ENCODE measurements around the gene COPA. TPM values are rescaled to one million over a fixed set of nuclear protein-coding genes. Genes with fewer than 3 reads are reported as not detected.

COPA gene
- total RNA-seq, 1 experiment from 2014 or later, result 107 TPM

DNA sequence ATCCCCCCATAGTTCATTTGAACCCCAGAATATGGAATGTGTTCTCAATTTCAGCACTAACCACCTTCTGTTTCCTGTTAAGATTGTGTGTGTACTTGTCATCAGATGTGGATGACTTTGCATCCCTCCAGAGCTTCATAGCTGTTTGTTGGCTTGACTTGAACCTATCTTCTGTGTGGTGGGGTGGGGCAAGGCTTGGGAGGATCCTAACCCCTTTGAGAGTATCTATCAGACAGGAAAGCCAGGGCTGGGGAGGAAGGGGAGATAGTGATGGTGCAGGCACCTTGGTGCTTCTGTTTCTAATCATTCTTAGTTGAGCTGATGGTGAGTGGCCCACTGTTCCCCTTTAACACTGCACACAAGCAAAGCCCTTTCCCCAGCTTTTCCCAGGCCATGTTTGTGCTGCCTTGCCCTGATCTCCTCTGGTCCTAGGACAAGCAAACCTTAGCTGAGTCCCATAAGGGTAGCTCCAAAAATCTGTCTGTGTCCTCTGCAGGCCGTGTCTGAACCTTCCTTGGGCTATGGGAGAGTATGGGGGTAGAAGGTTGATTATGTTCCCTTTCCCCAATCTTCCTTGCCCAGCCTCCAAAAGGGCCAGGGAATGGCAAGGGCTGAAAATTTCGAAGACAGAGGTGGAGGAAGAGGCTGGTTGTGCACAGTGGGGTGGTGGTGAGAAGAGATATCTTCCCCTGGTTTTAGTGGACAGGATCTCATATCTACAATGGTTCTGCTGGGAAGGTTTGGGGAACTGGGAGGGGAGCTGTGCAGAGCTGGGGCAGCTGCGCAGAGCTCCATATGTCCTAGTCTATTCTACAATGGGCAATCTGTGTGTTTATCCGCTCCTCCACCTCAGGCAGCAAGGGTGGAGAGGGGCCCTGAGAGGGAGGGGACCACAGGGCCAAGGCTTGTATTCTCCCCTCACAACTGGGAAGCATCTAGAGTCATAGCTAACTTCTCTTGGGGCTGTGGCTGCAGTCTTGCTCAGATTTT, 25.2 kb upstream of the COPA start:
- H3K9me3 ChIP-seq (replicated peaks), result no peaks in the 10 kb centered on the region
- peaks cover 28% of the 10 kb centered on the region for H3K4me1 ChIP-seq
- H3K36me3 ChIP-seq, result no peaks in the 10 kb centered on the region
- no peak overlapping the region for H3K27ac ChIP-seq
- DNase-seq, result peak in 1 of 2 experiments; percentile 60
- peak overlapping the region; percentile 50 for H3K4me3 ChIP-seq
- no peaks in the 10 kb centered on the region for H3K27me3 ChIP-seq

DNA sequence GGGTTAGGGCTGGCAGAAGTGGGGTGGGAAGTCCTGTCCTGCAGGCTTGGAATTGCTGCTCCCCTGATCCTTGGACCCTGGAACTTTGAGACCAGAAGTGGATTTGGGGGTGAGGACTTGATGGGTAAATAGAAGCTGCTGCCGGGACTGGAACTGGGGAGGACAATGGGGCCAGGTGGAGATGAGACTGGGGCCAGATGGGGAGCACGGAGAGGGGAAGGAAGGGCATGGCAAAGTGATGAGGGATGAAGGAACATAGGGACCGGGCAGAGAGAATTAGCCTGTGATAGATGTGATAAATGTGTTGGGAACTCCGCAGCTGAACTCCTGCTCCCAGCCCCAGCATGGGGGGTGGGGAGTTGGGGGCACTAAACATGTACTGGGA, 24.5 kb upstream of the COPA start:
- H3K27me3 ChIP-seq, result no peaks in the 10 kb centered on the region
- peaks cover 32% of the 10 kb centered on the region for H3K4me1 ChIP-seq
- no peaks in the 10 kb centered on the region for H3K36me3 ChIP-seq
- peak overlapping the region; percentile 50; the same call in 1 of the 2 replicates for H3K27ac ChIP-seq
- no peaks in the 10 kb centered on the region for H3K9me3 ChIP-seq (replicated peaks)
- peak overlapping the region; percentile 50 for H3K4me3 ChIP-seq
- no peak for DNase-seq

DNA sequence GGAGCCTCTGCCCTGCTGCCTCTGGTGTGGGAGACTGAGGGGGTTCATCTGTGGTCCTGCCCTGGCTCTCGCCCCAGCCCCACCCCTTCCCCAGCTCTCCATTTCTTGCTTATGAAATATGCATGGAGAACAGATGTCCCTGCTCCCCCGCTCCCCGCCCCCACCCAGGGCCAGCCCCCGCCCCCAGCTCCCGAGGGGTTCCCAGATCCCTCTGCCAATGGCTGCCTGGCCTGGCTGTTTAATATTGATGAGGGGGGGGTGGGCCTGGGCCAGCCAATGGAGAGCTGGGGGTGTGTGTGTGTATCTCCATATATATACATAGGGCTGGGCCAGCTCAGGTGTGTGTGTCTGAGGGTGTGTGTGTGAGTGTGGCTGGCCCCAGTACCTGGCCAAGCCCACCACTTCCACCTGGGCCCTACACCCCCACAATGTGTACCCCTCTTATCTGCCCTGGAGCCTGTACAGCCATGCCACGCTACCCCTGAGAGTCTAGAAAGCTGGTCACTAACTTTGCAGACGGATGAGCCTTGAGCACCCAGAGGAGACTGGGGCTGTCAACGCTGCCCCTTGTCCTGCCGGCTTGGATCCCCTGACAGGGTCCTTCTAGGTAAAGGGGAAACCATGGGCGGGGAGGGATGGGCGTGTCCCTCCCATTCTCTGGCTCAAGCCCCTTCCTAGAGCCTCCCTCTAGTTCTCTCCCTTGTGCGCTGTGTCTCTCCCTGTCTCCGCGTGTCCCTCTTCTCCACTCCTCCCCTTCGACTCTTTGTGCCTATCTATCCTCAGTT, 23.9 kb upstream of the COPA start, which contains the start of gene NHLH1:
NHLH1 (plus strand) TSS at position 341 of the 785 bp plus-strand sequence. CDS start 3,661 bp downstream, outside the sequence.
- DNase-seq, result peak; percentile 86 to 88
- Histone ChIP-seq H3K9me3 (replicated peaks) (no peaks in the 10 kb centered on the region), H3K4me1 (peaks cover 36% of the 10 kb centered on the region), H3K36me3 (no peaks in the 10 kb centered on the region), H3K4me3 (peak within 1 kb of the TSS; percentile 50), H3K27me3 (no peaks in the 10 kb centered on the region), H3K27ac (peak within 1 kb of the TSS; percentile 76)

DNA sequence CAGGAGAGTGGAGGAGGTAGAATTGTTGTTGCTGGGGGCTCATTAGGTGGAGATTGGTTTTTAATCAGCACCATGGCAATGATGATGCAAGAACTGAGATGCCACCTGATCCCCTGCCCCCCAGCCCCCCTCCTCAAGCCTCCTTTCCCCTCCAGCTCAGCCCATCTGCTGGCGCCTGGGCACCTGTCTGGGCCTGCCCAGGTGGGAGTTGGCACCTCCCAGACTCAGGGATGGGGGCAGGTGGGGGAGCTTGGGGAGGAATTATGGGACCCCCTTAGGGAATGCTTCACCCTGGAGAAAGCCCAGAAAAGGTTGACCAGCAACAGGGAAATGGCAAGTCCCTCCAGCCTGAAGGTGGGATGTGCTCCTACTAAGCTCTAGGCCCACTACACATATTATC, 22.3 kb upstream of the COPA start:
- H3K36me3 ChIP-seq, result peaks cover 5% of the 10 kb centered on the region; the same call in 1 of the 2 replicates
- no peaks in the 10 kb centered on the region for H3K27me3 ChIP-seq
- H3K9me3 ChIP-seq (replicated peaks), result no peaks in the 10 kb centered on the region
- DNase-seq, result no peak
- H3K4me3 ChIP-seq, result no peak overlapping the region
- H3K4me1 ChIP-seq, result peaks cover 33% of the 10 kb centered on the region
- no peak overlapping the region for H3K27ac ChIP-seq

DNA sequence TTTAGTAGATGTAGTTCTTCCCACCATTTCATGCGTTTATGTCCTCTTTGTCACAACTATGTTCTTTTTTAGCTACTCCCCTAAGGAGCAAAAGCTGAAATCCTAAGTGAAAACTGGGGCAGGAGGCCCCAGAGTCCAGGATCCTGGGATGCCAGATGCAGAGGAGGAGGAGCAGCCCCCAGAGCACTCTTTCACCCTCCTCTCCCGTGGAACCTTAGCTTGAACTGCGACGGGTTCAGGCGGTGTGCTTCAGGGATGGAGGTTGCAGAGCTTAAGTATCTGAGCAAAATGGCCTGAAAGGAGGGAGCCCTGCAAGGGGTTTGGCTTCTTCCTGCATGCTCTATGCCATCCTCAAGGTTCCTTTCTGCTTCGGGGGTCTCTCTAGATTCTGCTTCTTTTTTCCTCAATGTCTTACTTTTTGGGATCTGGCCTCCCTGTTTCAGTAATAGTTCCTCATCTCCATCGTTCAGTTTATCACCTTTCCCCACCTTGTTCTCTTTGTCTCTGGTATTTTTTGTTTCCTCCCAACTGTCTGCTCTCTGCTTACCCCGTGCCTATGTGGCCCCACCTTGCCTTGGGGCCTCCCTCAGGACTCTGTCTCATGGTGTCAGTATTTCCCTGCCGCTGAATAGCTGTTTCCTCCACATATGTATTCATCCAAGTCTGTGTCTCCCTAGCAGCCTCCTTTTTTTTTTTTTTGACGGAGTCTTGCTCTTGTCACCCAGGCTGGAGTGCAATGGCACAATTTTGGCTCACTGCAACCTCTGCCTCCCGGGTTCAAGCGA, 21.1 kb upstream of the COPA start:
- no peak for DNase-seq
- peaks cover 13% of the 10 kb centered on the region for H3K36me3 ChIP-seq
- peaks cover 33% of the 10 kb centered on the region for H3K4me1 ChIP-seq
- no peaks in the 10 kb centered on the region for H3K27me3 ChIP-seq
- H3K27ac ChIP-seq, result no peak overlapping the region
- no peaks in the 10 kb centered on the region for H3K9me3 ChIP-seq (replicated peaks)
- H3K4me3 ChIP-seq, result no peak overlapping the region

DNA sequence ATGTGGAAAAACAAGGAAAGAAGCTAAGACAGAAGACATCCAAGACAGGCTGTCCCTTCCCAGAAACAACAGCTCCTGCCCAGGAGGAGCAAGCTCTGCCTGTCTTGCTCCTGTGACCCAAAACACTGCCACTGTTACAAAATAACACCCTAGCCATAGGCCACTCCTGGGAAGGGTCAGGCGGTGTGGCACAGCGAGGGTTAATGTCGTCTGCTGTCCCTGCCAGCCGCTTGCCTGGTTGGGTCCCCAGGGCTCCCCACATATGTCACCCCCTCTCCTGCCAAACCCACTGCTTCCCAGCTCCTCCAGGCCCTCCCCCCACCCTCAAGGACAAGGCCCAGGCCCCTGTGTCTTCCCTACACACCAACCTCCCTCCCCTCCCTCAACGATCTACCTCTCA, 20.0 kb upstream of the COPA start:
- no peaks in the 10 kb centered on the region for H3K9me3 ChIP-seq (replicated peaks)
- no peaks in the 10 kb centered on the region for H3K27me3 ChIP-seq
- peaks cover 19% of the 10 kb centered on the region for H3K36me3 ChIP-seq
- peak overlapping the region; percentile 55 for H3K27ac ChIP-seq
- peaks cover 30% of the 10 kb centered on the region for H3K4me1 ChIP-seq
- no peak overlapping the region for H3K4me3 ChIP-seq
- no peak for DNase-seq

DNA sequence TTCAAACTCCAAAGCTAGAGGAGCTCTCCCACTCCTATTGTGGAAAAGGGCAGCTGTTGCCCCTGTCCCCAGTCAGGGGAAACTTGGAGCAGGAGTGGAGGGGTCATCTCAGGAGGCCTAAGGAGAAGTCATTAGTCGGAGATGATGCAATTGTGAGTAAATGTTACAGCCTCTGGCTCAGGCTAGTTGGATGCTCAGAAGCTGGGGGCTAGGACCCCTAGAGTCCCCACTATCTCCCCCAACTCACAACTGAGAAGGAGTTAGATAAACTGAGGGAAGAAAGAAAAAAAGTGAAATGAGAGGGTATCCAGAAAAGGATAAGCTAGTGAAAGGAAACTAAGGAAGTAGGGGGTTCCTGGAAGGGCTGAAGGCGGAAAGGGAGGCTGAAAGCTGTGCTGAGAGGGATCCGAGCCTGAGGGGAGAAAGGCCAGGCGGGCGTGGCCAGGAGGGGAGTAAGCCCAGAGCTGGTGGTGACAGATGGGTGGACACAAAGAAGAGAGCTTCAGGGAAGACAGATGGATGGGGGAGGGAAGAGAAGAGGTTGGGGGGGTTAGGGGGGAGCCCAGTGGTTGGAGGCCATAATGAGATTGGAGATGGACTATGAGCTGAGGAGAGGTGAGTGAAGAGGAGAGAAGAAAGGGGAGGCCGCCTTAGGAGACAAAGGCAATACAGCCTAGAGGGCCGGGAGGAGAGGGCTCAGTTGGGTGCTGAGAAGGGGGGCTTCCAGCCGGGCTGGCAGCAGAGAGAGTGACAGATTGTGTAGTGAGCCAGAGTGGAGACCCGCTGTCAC, 19.3 kb upstream of the COPA start:
- Histone ChIP-seq H3K36me3 (peaks cover 24% of the 10 kb centered on the region), H3K4me3 (no peak overlapping the region), H3K4me1 (peaks cover 30% of the 10 kb centered on the region), H3K9me3 (replicated peaks) (no peaks in the 10 kb centered on the region), H3K27me3 (no peaks in the 10 kb centered on the region), H3K27ac (peak overlapping the region; percentile 55)
- DNase-seq, result peak; percentile 51 to 70

DNA sequence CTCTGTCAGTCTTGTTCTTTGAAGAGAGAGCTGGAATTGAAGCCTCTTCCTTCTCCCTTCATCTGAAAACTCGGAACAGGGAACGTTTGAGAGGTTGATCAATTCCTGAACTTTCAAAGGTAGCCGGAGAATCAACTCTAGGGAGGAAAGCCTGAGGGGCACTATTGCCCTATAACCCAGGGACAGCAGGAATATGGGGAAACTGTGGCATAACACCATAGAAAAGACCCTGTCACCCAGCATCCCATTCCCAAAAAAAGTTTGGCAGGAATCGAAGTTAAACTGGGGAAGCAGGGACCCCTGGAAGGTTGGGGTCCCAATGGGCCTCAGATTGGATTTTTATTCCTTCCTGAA, 18.7 kb upstream of the COPA start:
- no peak overlapping the region for H3K4me3 ChIP-seq
- peaks cover 27% of the 10 kb centered on the region for H3K4me1 ChIP-seq
- H3K36me3 ChIP-seq, result peaks cover 24% of the 10 kb centered on the region
- DNase-seq, result no peak
- no peaks in the 10 kb centered on the region for H3K9me3 ChIP-seq (replicated peaks)
- no peaks in the 10 kb centered on the region for H3K27me3 ChIP-seq
- H3K27ac ChIP-seq, result peak overlapping the region; percentile 55

DNA sequence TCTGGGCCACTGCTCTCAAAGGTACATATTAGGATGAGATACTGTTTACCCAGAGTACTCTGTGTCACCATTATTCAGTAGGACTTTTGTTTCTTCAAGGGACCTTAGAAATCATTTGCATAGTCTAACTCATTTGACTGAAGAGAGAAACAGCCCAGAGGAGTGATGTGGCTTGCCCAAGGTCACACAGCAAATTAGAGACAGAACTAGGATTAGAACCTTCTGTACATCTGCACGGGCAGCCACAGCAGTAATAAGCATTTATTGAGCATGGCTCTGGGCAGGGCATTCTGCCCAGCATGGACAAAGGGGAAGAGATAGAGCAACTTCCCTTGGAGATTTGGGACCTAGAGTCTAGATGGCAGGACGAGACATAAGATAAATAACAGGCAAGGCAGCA, 18.1 kb upstream of the COPA start:
- Histone ChIP-seq H3K4me3 (no peak overlapping the region), H3K4me1 (peaks cover 24% of the 10 kb centered on the region)

DNA sequence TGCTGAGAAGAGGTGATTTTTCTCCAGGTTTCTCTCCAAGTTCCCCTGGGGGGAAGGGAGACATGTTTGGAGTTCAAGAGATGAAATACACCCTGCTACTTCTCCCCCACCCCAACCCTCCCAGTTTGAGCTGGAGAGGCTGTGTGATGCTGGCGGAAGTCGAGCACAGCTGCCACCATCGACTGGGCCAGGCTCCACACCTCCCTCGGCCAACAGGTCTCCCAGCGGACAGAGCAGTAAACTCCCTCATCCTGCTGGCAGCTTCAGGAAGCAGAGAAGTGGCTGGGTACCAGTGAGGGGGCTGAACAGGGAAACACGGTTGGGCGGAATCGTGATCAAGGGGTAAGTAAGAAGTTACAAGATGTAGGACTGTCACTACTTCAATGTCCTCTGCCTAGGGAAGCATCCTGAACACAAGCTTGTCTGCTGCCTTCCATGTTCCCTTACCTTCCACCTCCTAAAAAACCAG, 17.2 kb upstream of the COPA start:
- H3K9me3 ChIP-seq (replicated peaks), result no peaks in the 10 kb centered on the region
- H3K4me1 ChIP-seq, result peaks cover 18% of the 10 kb centered on the region
- H3K27me3 ChIP-seq, result no peaks in the 10 kb centered on the region
- no peak overlapping the region for H3K4me3 ChIP-seq
- H3K36me3 ChIP-seq, result peaks cover 34% of the 10 kb centered on the region
- no peak for DNase-seq
- H3K27ac ChIP-seq, result no peak overlapping the region

More for the DNA sequence above, 18.1 kb upstream of the COPA start:
- DNase-seq, result no peak
- Histone ChIP-seq H3K36me3 (peaks cover 27% of the 10 kb centered on the region), H3K9me3 (replicated peaks) (no peaks in the 10 kb centered on the region), H3K27me3 (no peaks in the 10 kb centered on the region), H3K27ac (no peak overlapping the region)

DNA sequence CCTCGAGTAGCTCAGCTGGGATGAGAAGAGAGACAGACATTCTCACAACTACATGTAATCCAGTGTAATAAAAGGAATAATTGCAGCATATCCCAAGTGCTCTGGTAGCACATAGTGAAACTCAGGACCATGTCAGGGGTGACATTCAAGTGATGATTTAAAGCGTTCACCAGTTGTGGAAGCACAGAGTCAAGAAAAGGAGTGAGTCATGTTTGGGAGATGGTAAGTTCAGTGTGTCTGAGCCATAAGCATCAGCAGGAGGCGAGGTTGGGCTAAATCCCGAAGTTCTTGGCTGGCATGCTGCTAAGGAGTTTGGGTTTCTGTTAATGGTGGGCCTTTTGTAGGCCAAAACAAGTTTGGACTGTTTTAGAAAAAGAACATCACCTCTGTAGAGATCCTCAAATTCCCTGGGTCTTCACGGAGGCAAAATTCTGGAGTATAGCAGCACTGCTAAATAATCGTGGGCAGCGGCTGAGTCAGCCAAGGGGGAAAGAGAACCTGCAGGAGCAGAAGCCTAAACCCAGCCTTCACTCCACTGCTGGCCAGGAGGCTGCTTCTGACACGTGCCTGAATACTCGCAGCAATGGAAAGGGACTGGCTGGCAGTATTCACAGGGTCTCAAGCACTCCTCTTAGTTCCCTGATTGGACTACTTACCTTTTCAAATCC, 16.6 kb upstream of the COPA start:
- Histone ChIP-seq H3K27me3 (no peaks in the 10 kb centered on the region), H3K27ac (no peak overlapping the region), H3K9me3 (replicated peaks) (no peaks in the 10 kb centered on the region), H3K36me3 (peaks cover 40% of the 10 kb centered on the region), H3K4me3 (no peak overlapping the region), H3K4me1 (peaks cover 18% of the 10 kb centered on the region)
- DNase-seq, result no peak

DNA sequence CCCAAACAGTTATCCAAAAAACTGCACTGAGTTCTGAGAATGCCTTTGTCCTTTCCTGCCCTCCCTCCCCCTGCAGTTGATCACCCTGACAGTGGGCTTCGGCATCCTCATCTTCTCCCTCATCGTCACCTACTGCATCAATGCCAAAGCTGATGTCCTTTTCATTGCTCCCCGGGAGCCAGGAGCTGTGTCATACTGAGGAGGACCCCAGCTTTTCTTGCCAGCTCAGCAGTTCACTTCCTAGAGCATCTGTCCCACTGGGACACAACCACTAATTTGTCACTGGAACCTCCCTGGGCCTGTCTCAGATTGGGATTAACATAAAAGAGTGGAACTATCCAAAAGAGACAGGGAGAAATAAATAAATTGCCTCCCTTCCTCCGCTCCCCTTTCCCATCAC, 15.0 kb upstream of the COPA start:
- H3K27me3 ChIP-seq, result no peaks in the 10 kb centered on the region
- H3K4me1 ChIP-seq, result peaks cover 18% of the 10 kb centered on the region
- peaks cover 55% of the 10 kb centered on the region for H3K36me3 ChIP-seq
- H3K4me3 ChIP-seq, result no peak overlapping the region
- H3K27ac ChIP-seq, result no peak overlapping the region
- no peak for DNase-seq
- no peaks in the 10 kb centered on the region for H3K9me3 ChIP-seq (replicated peaks)

DNA sequence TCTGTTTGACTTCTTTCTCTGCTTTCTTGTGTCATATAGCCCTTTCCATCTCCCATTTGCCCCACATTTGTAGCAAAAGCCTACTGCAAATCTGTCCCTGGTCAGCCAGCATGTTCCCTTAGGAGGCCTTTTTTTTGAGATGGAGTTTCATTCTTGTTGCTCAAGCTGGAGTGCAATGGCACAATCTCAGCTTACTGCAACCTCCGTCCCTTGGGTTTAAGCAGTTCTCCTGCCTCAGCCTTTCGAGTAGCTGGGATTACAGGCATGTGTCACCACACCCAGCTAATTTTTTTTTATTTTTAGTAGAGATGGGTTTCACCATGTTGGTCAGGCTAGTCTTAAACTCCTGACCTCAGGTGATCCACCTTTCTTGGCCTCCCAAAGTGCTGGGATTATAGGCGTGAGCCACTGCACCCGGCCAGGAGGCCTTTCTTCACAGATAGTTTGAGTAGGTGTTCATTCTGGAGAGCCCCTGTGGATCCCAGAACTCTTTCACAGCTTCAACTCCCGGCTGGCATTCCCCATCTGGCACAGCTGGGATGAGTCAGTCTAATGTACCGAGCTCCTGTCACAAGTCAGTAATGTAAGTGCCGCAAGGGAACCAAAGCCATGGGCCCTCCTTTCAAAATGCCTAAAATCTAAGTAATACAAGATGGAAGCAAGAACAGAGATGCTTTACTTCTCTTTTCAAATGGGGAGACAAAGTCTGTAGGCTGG, 14.4 kb upstream of the COPA start:
- H3K4me1 ChIP-seq, result peaks cover 13% of the 10 kb centered on the region
- H3K27me3 ChIP-seq, result no peaks in the 10 kb centered on the region
- peaks cover 59% of the 10 kb centered on the region for H3K36me3 ChIP-seq
- H3K27ac ChIP-seq, result no peak overlapping the region
- H3K4me3 ChIP-seq, result no peak overlapping the region
- H3K9me3 ChIP-seq (replicated peaks), result no peaks in the 10 kb centered on the region
- no peak for DNase-seq
